ENCODE results near the gene LBR.

- no peak for TF ChIP-seq ZNF416 (tag by site-specific recombination; IDR thresholded peaks at IDR 0.05)
- TF ChIP-seq ZBTB20 (tag by site-specific recombination; IDR thresholded peaks at IDR 0.05): peak; percentile 64
- no peak for TF ChIP-seq CTCF (tag by site-specific recombination; IDR thresholded peaks at IDR 0.05)
- TF ChIP-seq GLI2 (tag by site-specific recombination; IDR thresholded peaks at IDR 0.05; ENCODE audit: borderline replicate concordance, low read depth): no peak
Observed at GRCh38 chr1:225453797-225454648, 26.2 kb upstream of the LBR start.

Measured in HEK293 (cell line).